Astrocyte of the cerebellum (primary cell): ENCODE data around the gene EFNA2.
"Not testable (repeated sequence)": the region's sequence is repeated elsewhere in the genome, so short reads cannot be mapped to it uniquely, and the experiment has no call there.

Source experiments
- DNase-seq: peaks from one replicate; pipeline ENCODE4 v3.0.0-alpha.2; 2011; ENCODE audit warnings: low read depth
- H3K4me3 ChIP-seq: 2 replicates; pipeline ENCODE4 v1.5.1; 2011; ENCODE audit warnings: mild to moderate bottlenecking, low read depth, low read length, moderate library complexity
- CTCF ChIP-seq: IDR thresholded peaks from 2 replicates; pipeline ENCODE4 v1.5.1; 2012; ENCODE audit warnings: low read length, low read depth, moderate library complexity, mild to moderate bottlenecking; ENCODE audit errors: missing control alignments
- in situ Hi-C: cut with HindIII; loops from 2 replicates; pipeline ENCODE4 v1.10.0; 2017; ENCODE audit warnings: low sequenced_read_pairs

EFNA2 gene

GRCh38 chr19:1322198-1322981, 36.7 kb downstream of the EFNA2 start:
- in situ Hi-C loops = loop anchor here (5.0 kb wide), 3 partner anchors 40 to 90 kb away; no protein-coding TSS in a partner anchor
- H3K4me3 ChIP-seq = no peak overlapping the region
- no peak for DNase-seq
- TF ChIP-seq CTCF = no peak

GRCh38 chr19:1324249-1324805, 38.7 kb downstream of the EFNA2 start:
- peak overlapping the region; percentile 27 for H3K4me3 ChIP-seq
- DNase-seq = no peak
- TF ChIP-seq CTCF = no peak
- in situ Hi-C loops = loop anchor here (5.0 kb wide), 3 partner anchors 42 to 88 kb away; no protein-coding TSS in a partner anchor

GRCh38 chr19:1324806-1325567, 39.3 kb downstream of the EFNA2 start:
- peak overlapping the region; percentile 27 for H3K4me3 ChIP-seq
- in situ Hi-C loops = loop anchor here (5.0 kb wide), 3 partner anchors 43 to 87 kb away; no protein-coding TSS in a partner anchor
- DNase-seq = peak; percentile 71
- TF ChIP-seq CTCF = no peak

GRCh38 chr19:1325568-1326294, 40.1 kb downstream of the EFNA2 start:
- in situ Hi-C loops = no loop called here
- DNase-seq = no peak
- no peak for TF ChIP-seq CTCF
- peak overlapping the region; percentile 27 for H3K4me3 ChIP-seq

- in situ Hi-C loops = no loop called here
- no peak overlapping the region for H3K4me3 ChIP-seq
- DNase-seq = no peak
- no peak for TF ChIP-seq CTCF
These were observed 41.5 kb downstream of the EFNA2 start for GRCh38 chr19:1327125-1327524.

- in situ Hi-C loops, H3K4me3 ChIP-seq, DNase-seq: not testable (repeated sequence)
These were observed 46.5 kb downstream of the EFNA2 start for GRCh38 chr19:1332208-1332607.
